GM12878 (cell line): ENCODE data around the gene PPIE. TPM values are rescaled to one million over a fixed set of nuclear protein-coding genes. Genes with fewer than 3 reads are reported as not detected.

Experiments
- ATAC-seq: fragments of 200-7000 bp; cut with Tn5 transposase; 3 replicates; pipeline ENCODE4 v1.9.1; 2020; ENCODE audit warnings: mild to moderate bottlenecking, moderate library complexity
- BruUV-seq: library from RNA; stranded (reverse); fragments of 400-500 nt; replicated peaks from 2 replicates; lab custom pipeline; 2021; lab: Mats Ljungman, UMichigan
- CTCF ChIA-PET: fragments of 300-600 bp; sonication (Branson Sonifier 250); formaldehyde crosslinking; extraction: SDS; loops from one replicate; lab custom pipeline; 2021; ENCODE audit warnings: inconsistent platforms; lab: Yijun Ruan, JAX
- POLR2A ChIA-PET: fragments of 350-600 bp; formaldehyde crosslinking; extraction: SDS; loops from one replicate; lab custom pipeline; 2021; ENCODE audit warnings: inconsistent platforms; lab: Charles Lee
- RAD21 ChIA-PET: fragments of 300-600 bp; sonication (Branson Sonifier 250); formaldehyde crosslinking; loops from one replicate; lab custom pipeline; 2023; ENCODE audit warnings: antibody characterized with exemption; ENCODE audit not compliant: unreplicated experiment; lab: Charles Lee
- SMC1A ChIA-PET: fragments of 300-600 bp; sonication (Branson Sonifier 250); formaldehyde crosslinking; loops from one replicate; lab custom pipeline; 2023; ENCODE audit not compliant: unreplicated experiment, uncharacterized antibody; lab: Charles Lee
- DNase-seq: peaks from one replicate; pipeline ENCODE4 v3.0.0-alpha.2; 2011; ENCODE audit warnings: low read depth, low spot score
- FAIRE-seq: peaks from 3 replicates; lab custom pipeline; 2011; peaks lifted over from hg19 to GRCh38; lab: Jason Lieb, UNC
- H2AFZ ChIP-seq: 2 replicates; pipeline ENCODE4 v1.6.0; 2011; ENCODE audit warnings: low read depth, low read length, control low read depth; ENCODE audit not compliant: control insufficient read depth
- H3K27ac ChIP-seq: 2 replicates; pipeline ENCODE4 v1.5.1; 2011; ENCODE audit warnings: control low read depth; ENCODE audit not compliant: control insufficient read depth, insufficient read depth
- H3K27me3 ChIP-seq, 2 experiments: replicated peaks in 1 of 2; 2 replicates each; pipeline versions ENCODE4 v1.6.0 to v1.6.1; 2011; ENCODE audit warnings: low read length in 1 of 2; ENCODE audit not compliant: control insufficient read depth in 2 of 2, insufficient read depth in 2 of 2
- H3K36me3 ChIP-seq, 2 experiments: 2 replicates each; pipeline ENCODE4 v1.5.1; 2011; ENCODE audit warnings: low read length in 1 of 2; ENCODE audit not compliant: control insufficient read depth in 2 of 2, insufficient read depth in 2 of 2
- H3K4me1 ChIP-seq: 2 replicates; pipeline ENCODE4 v1.6.1; 2011; ENCODE audit warnings: mild to moderate bottlenecking, low read length, moderate library complexity, mixed read lengths; ENCODE audit not compliant: control insufficient read depth, insufficient read depth
- H3K4me2 ChIP-seq: 2 replicates; pipeline ENCODE4 v1.6.0; 2011; ENCODE audit warnings: control low read depth; ENCODE audit not compliant: control insufficient read depth, insufficient read depth
- H3K4me3 ChIP-seq: fragments of 200-600 bp; sonication (generic); 2 replicates; pipeline ENCODE4 v1.5.1; 2016
- H3K79me2 ChIP-seq: 2 replicates; pipeline ENCODE4 v1.6.0; 2011; ENCODE audit warnings: low read length; ENCODE audit not compliant: control insufficient read depth, insufficient read depth
- H3K9ac ChIP-seq: 2 replicates; pipeline ENCODE4 v1.8.0; 2011; ENCODE audit warnings: low read length, control low read depth, mixed read lengths; ENCODE audit not compliant: control insufficient read depth, insufficient read depth
- H3K9me3 ChIP-seq: replicated peaks from 3 replicates; pipeline ENCODE4 v1.5.1; 2011; ENCODE audit warnings: mild to moderate bottlenecking, low read length; ENCODE audit not compliant: control insufficient read depth, insufficient read depth
- H4K20me1 ChIP-seq: 2 replicates; pipeline ENCODE4 v1.6.0; 2011; ENCODE audit not compliant: control insufficient read depth, insufficient read depth
- BMI1 ChIP-seq: fragments of 450-650 bp; IDR thresholded peaks from 2 replicates; pipeline ENCODE4 v1.6.1; 2016; ENCODE audit warnings: mild to moderate bottlenecking, moderate library complexity, borderline replicate concordance
- CBX3 ChIP-seq: fragments of 200-600 bp; sonication (generic); IDR thresholded peaks from 2 replicates; pipeline ENCODE4 v1.6.1; 2016; ENCODE audit warnings: low read depth, borderline replicate concordance
- EZH2 ChIP-seq: IDR thresholded peaks from 2 replicates; pipeline ENCODE4 v1.6.1; 2012; ENCODE audit warnings: low read depth, mild to moderate bottlenecking, control low read depth, inconsistent platforms, low read length, borderline replicate concordance; ENCODE audit not compliant: control insufficient read depth
- GABPA ChIP-seq: IDR thresholded peaks from 2 replicates; pipeline ENCODE4 v1.6.1; 2014; ENCODE audit warnings: antibody characterized with exemption, low read depth, mild to moderate bottlenecking, inconsistent platforms
- HDAC2 ChIP-seq: fragments of 200-600 bp; sonication (generic); IDR thresholded peaks from 2 replicates; pipeline ENCODE4 v1.6.1; 2017
- JUNB ChIP-seq: IDR thresholded peaks from 2 replicates; pipeline ENCODE4 v1.6.1; 2016; ENCODE audit warnings: antibody characterized with exemption, mild to moderate bottlenecking
- KAT2A ChIP-seq: conservative IDR thresholded peaks from 2 replicates; pipeline ENCODE4 v1.6.1; 2011; ENCODE audit warnings: low read depth, low read length; ENCODE audit not compliant: control insufficient read depth
- NBN ChIP-seq: fragments of 450-650 bp; IDR thresholded peaks from 2 replicates; pipeline ENCODE4 v1.6.1; 2016
- PML ChIP-seq: IDR thresholded peaks from 2 replicates; pipeline ENCODE4 v1.6.1; 2012; ENCODE audit warnings: low read length, inconsistent platforms
- STAT3 ChIP-seq: IDR thresholded peaks from 2 replicates; pipeline ENCODE4 v1.6.1; 2011; ENCODE audit warnings: low read depth, low read length, improper control_type of control experiment
- TCF3 ChIP-seq: IDR thresholded peaks from 2 replicates; pipeline ENCODE4 v1.6.1; 2012; ENCODE audit warnings: low read depth, mild to moderate bottlenecking, low read length, borderline replicate concordance; ENCODE audit not compliant: insufficient read depth
- WGBS: methylation state at CpG from one replicate; pipeline ENCODE4 v1.1.6; 2016; ENCODE audit warnings: low lambda C conversion rate; ENCODE audit not compliant: insufficient replicate concordance, insufficient coverage; ENCODE audit errors: missing lambda C conversion rate; 5-methylcytosine and 5-hydroxymethylcytosine counted together
- in situ Hi-C: fragments of 300-500 bp; cut with MboI; formaldehyde crosslinking; loops from 9 replicates; pipeline ENCODE4 v1.14.3; 2018; ENCODE audit warnings: mixed read lengths
- intact Hi-C: fragments of 100-400 bp; cut with micrococcal nuclease; formaldehyde crosslinking; loops from one replicate; pipeline ENCODE4 v1.14.2; 2022; ENCODE audit not compliant: unreplicated experiment
- polyA plus RNA-seq, 11 experiments: library from polyadenylated mRNA; depleted of rRNA in 4 of 11; unstranded in 6 of 11; stranded (reverse) in 5 of 11; fragments of >200 nt; fragmentation: Nextera tagmentation in 4 of 11; fragmentation: Illumina TruSeq in 1 of 11; extraction: Ambion mirVana in 4 of 11; extraction: Trizol in 1 of 11; gene quantifications; 1 replicate in 1 of 11; 2 replicates in 10 of 11; pipeline versions ENCODE4 v1.2.1 to v1.2.3, GENCODE V29; 2011 to 2016; ENCODE audit warnings: inconsistent platforms in 2 of 11, missing spikeins in 2 of 11, low read depth in 1 of 11
- total RNA-seq, 4 experiments: library from RNA; depleted of rRNA in 3 of 4; stranded (reverse); fragments of >200 nt in 3 of 4; fragmentation: Illumina TruSeq in 1 of 4; extraction: Trizol in 1 of 4; gene quantifications; 2 replicates each; pipeline versions ENCODE4 v1.2.1 to v1.2.3, GENCODE V29; 2013 to 2021
- TF ChIP-seq, protein P1 (sequence below): fragments of 450-650 bp; IDR thresholded peaks from 2 replicates; pipeline ENCODE4 v1.6.1; 2014; ENCODE audit warnings: mild to moderate bottlenecking
- TF ChIP-seq, protein P2 (sequence below): fragments of 450-650 bp; formaldehyde crosslinking; IDR thresholded peaks from 2 replicates; pipeline ENCODE4 v1.5.0; 2022; ENCODE audit warnings: mild to moderate bottlenecking, missing genetic modification characterization

Gene PPIE
- total and polyA plus RNA-seq, 10 of the 15 experiments (the other 5 are each of a cell fraction or from before 2014, with no cell fraction given): 36.6 to 163 (median 70.1) TPM

DNA sequence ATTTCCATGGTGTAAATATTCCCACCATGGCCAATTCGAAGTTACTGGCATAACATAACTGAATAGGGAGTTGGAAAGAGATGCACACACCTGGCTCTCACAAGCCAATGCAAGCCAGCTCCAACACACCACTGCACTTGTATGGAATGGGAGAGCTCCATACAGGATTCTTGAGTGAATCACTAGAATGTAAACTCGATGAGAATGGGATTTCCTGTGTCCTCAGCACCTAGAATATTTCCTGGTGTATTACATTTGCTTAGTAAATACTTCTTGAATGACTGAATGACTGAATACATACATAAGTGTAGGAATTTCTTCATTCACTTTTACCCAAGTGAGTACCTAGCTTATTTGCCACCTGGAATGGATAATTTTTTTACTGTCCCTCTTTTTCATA lies 16.2 kb upstream of the PPIE start:
- Histone ChIP-seq H3K9ac (no peak overlapping the region), H3K36me3 (no peaks in the 10 kb centered on the region), H3K4me3 (no peak overlapping the region), H3K79me2 (no peaks in the 10 kb centered on the region), H3K27ac (no peak overlapping the region), H4K20me1 (no peaks in the 10 kb centered on the region), H3K9me3 (no peaks in the 10 kb centered on the region), H3K27me3 (no peaks in the 10 kb centered on the region), H2AFZ (no peak overlapping the region), H3K4me2 (no peak overlapping the region)
- intact Hi-C loops (loop anchor here (5.0 to 10.0 kb wide), 2 partner anchors 70 to 258 kb away; no protein-coding TSS in a partner anchor), in situ Hi-C loops (loop anchor here (5.0 kb wide), 1 partner anchor 115 kb away; no protein-coding TSS in a partner anchor)
- DNase-seq (no peak), FAIRE-seq (no peak), ATAC-seq (no peak)
- RAD21 ChIA-PET: interaction anchor here (0.7 to 1.1 kb wide), 3 partner anchors 16 to 116 kb away, joined by 3 to 5 read pairs (median 3); partner anchors contain the start of gene PPIE
- BruUV-seq: no TSS peak
- SMC1A ChIA-PET: interaction anchor here (1.2 to 1.3 kb wide), 2 partner anchors 12 to 78 kb away, joined by 3 read pairs; no protein-coding TSS in a partner anchor
- POLR2A ChIA-PET: interaction anchor here (0.6 kb wide), 1 partner anchor 352 kb away, joined by 3 read pairs; no protein-coding TSS in a partner anchor
- CTCF ChIA-PET: interaction anchor here (1.0 to 4.7 kb wide), 4 partner anchors 49 to 116 kb away, joined by 3 to 35 read pairs (median 7); no protein-coding TSS in a partner anchor
- 0% methylated on average over 2 of the region's 2 CpGs for WGBS
- TF ChIP-seq NBN: no peak
- TF ChIP-seq, protein P1, sequence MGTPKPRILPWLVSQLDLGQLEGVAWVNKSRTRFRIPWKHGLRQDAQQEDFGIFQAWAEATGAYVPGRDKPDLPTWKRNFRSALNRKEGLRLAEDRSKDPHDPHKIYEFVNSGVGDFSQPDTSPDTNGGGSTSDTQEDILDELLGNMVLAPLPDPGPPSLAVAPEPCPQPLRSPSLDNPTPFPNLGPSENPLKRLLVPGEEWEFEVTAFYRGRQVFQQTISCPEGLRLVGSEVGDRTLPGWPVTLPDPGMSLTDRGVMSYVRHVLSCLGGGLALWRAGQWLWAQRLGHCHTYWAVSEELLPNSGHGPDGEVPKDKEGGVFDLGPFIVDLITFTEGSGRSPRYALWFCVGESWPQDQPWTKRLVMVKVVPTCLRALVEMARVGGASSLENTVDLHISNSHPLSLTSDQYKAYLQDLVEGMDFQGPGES: no peak
- TF ChIP-seq, all 136 proteins: peak for 0
- H3K4me1 ChIP-seq: peaks cover 6% of the 10 kb centered on the region

DNA sequence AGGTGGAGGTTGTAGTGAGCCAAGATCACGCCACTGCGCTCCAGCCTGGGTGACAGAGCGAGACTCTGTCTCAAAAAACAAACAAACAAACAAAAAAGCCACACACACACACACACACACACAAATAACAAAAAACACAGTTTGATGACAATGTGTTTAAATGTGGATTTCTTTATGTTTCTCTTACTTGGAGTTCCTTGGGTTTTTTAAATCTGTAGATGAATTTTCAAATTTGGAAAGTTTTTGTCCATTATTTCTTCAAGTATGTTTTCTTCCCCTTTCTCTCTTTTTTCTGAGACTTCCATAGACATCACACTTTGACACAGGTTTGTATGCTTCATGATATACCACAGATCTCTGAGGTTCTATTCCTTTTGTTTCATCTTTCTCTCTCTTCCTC lies 12.1 kb upstream of the PPIE start:
- DNase-seq: no peak
- in situ Hi-C loops (no loop called here), intact Hi-C loops (loop anchor here (10.0 kb wide), 1 partner anchor 262 kb away; no protein-coding TSS in a partner anchor)
- Histone ChIP-seq H3K79me2 (no peaks in the 10 kb centered on the region), H3K4me3 (no peak overlapping the region), H2AFZ (no peak overlapping the region), H3K9me3 (no peaks in the 10 kb centered on the region; the same call in 2 of the 3 replicates), H3K4me2 (no peak overlapping the region), H3K27ac (no peak overlapping the region), H3K9ac (no peak overlapping the region), H3K36me3 (no peaks in the 10 kb centered on the region), H3K27me3 (no peaks in the 10 kb centered on the region), H4K20me1 (no peaks in the 10 kb centered on the region), H3K4me1 (peaks cover 14% of the 10 kb centered on the region)
- CTCF ChIA-PET: interaction anchor here (0.8 to 2.3 kb wide), 5 partner anchors 10 to 328 kb away, joined by 3 to 9 read pairs (median 3); no protein-coding TSS in a partner anchor
- FAIRE-seq: peak; percentile 38
- WGBS: 96% methylated on average over 3 of the region's 3 CpGs
- BruUV-seq: no TSS peak
- no peak for ATAC-seq
- RAD21 ChIA-PET: no interaction called here
- SMC1A ChIA-PET: interaction anchor here (0.7 to 3.2 kb wide), 5 partner anchors 9 to 118 kb away, joined by 3 to 10 read pairs (median 3); partner anchors contain the start of gene PPIE
- POLR2A ChIA-PET: interaction anchor here (0.6 kb wide), 1 partner anchor 12 kb away, joined by 3 read pairs; the partner anchor contains the start of gene PPIE
- no peak for TF ChIP-seq CBX3
- no peak for TF ChIP-seq JUNB
- TF ChIP-seq, protein P2, sequence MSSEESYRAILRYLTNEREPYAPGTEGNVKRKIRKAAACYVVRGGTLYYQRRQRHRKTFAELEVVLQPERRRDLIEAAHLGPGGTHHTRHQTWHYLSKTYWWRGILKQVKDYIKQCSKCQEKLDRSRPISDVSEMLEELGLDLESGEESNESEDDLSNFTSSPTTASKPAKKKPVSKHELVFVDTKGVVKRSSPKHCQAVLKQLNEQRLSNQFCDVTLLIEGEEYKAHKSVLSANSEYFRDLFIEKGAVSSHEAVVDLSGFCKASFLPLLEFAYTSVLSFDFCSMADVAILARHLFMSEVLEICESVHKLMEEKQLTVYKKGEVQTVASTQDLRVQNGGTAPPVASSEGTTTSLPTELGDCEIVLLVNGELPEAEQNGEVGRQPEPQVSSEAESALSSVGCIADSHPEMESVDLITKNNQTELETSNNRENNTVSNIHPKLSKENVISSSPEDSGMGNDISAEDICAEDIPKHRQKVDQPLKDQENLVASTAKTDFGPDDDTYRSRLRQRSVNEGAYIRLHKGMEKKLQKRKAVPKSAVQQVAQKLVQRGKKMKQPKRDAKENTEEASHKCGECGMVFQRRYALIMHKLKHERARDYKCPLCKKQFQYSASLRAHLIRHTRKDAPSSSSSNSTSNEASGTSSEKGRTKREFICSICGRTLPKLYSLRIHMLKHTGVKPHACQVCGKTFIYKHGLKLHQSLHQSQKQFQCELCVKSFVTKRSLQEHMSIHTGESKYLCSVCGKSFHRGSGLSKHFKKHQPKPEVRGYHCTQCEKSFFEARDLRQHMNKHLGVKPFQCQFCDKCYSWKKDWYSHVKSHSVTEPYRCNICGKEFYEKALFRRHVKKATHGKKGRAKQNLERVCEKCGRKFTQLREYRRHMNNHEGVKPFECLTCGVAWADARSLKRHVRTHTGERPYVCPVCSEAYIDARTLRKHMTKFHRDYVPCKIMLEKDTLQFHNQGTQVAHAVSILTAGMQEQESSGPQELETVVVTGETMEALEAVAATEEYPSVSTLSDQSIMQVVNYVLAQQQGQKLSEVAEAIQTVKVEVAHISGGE (CRISPR knock-in tag): no peak
- no peak for TF ChIP-seq STAT3
- no peak for TF ChIP-seq TCF3
- TF ChIP-seq KAT2A: no peak
- no peak for TF ChIP-seq EZH2
- TF ChIP-seq BMI1: no peak
- no peak for TF ChIP-seq GABPA
- no peak for TF ChIP-seq HDAC2
- no peak for TF ChIP-seq PML
